WTC11 (cell line): ENCODE measurements around the gene CEBPG. TPM values are rescaled to one million over a fixed set of nuclear protein-coding genes. Genes with fewer than 3 reads are reported as not detected.
A peak's percentile ranks its signal among the peaks of the same experiment; 100 is the strongest.

Source experiments
- ATAC-seq: fragments of 200-7000 bp; cut with Tn5 transposase; 2 replicates; pipeline ENCODE4 v1.10.0; 2021; ENCODE audit warnings: mild to moderate bottlenecking, moderate library complexity
- CTCF ChIA-PET: fragments of 300-600 bp; sonication (Branson Sonifier 250); formaldehyde crosslinking; loops from one replicate; lab custom pipeline; 2021; ENCODE audit warnings: antibody characterized with exemption; lab: Charles Lee
- POLR2A ChIA-PET: fragments of 350-600 bp; sonication (Branson Sonifier 250); formaldehyde crosslinking; loops from one replicate; lab custom pipeline; 2021; ENCODE audit warnings: antibody characterized with exemption; lab: Charles Lee
- DNase-seq: peaks from one replicate; pipeline ENCODE4 v3.0.0; 2021; ENCODE audit warnings: low spot score
- H3K27ac Mint-ChIP-seq: 2 replicates; pipeline ENCODE4 v1.8.0; 2021; ENCODE audit warnings: mixed read lengths
- H3K27me3 Mint-ChIP-seq: 2 replicates; pipeline ENCODE4 v1.8.0; 2021; ENCODE audit warnings: low read depth, mild to moderate bottlenecking, moderate library complexity, mixed read lengths
- H3K36me3 Mint-ChIP-seq: 2 replicates; pipeline ENCODE4 v1.8.0; 2021; ENCODE audit warnings: mixed read lengths
- H3K4me1 Mint-ChIP-seq: 2 replicates; pipeline ENCODE4 v1.8.0; 2022; ENCODE audit warnings: mixed read lengths
- H3K4me3 Mint-ChIP-seq: 2 replicates; pipeline ENCODE4 v1.8.0; 2021; ENCODE audit warnings: mild to moderate bottlenecking, moderate library complexity, mixed read lengths
- H3K9me3 Mint-ChIP-seq: 2 replicates; pipeline ENCODE4 v1.8.0; 2021; ENCODE audit warnings: mixed read lengths
- CREB1 ChIP-seq: sonication (generic); formaldehyde crosslinking; IDR thresholded peaks from 2 replicates; pipeline ENCODE4 v1.8.0; 2023; ENCODE audit warnings: mild to moderate bottlenecking, missing genetic modification reagents
- ETV6 ChIP-seq: sonication (generic); formaldehyde crosslinking; IDR thresholded peaks from 2 replicates; pipeline ENCODE4 v1.8.1; 2022; ENCODE audit warnings: mild to moderate bottlenecking, missing genetic modification reagents
- GABPB1 ChIP-seq: sonication (generic); formaldehyde crosslinking; IDR thresholded peaks from 2 replicates; pipeline ENCODE4 v1.8.1; 2023; ENCODE audit warnings: mild to moderate bottlenecking, missing genetic modification reagents
- GTF2I ChIP-seq: fragments of 250-450 bp; sonication (Bioruptor Pico); conservative IDR thresholded peaks from 2 replicates; pipeline ENCODE4 v1.4.0; 2021; ENCODE audit warnings: mild to moderate bottlenecking
- ZNF317 ChIP-seq: sonication (generic); formaldehyde crosslinking; IDR thresholded peaks from 2 replicates; pipeline ENCODE4 v1.8.1; 2023; ENCODE audit warnings: low read depth, mild to moderate bottlenecking, moderate library complexity, missing genetic modification reagents, borderline replicate concordance
- ZNF396 ChIP-seq: fragments of 250-450 bp; sonication (Bioruptor Pico); IDR thresholded peaks from 2 replicates; pipeline ENCODE4 v1.8.0; 2021; ENCODE audit warnings: mild to moderate bottlenecking, moderate library complexity, borderline replicate concordance
- total RNA-seq: library from RNA; stranded (reverse); gene quantifications from 3 replicates; pipeline ENCODE4 v1.2.3, GENCODE V29; 2021
- TF ChIP-seq, protein P1 (sequence below): fragments of 250-450 bp; sonication (Bioruptor Pico); IDR thresholded peaks from 2 replicates; pipeline ENCODE4 v1.8.0; 2021; ENCODE audit warnings: mild to moderate bottlenecking
- TF ChIP-seq, protein P2 (sequence below): sonication (generic); formaldehyde crosslinking; IDR thresholded peaks from 2 replicates; pipeline ENCODE4 v1.8.1; 2022; ENCODE audit warnings: low read depth, missing genetic modification reagents, borderline replicate concordance
- TF ChIP-seq, protein P3 (sequence below): fragments of 250-450 bp; sonication (Bioruptor Pico); IDR thresholded peaks from 2 replicates; pipeline ENCODE4 v1.9.0; 2021; ENCODE audit warnings: mild to moderate bottlenecking, borderline replicate concordance
- TF ChIP-seq, protein P4 (sequence below): sonication (generic); formaldehyde crosslinking; IDR thresholded peaks from 2 replicates; pipeline ENCODE4 v1.8.1; 2023; ENCODE audit warnings: mild to moderate bottlenecking, missing genetic modification reagents, moderate library complexity
- TF ChIP-seq, protein P5 (sequence below): sonication (generic); formaldehyde crosslinking; IDR thresholded peaks from 2 replicates; pipeline ENCODE4 v1.8.0; 2022; ENCODE audit warnings: missing genetic modification reagents

Gene CEBPG
- total RNA-seq, 1 experiment from 2014 or later = 33.1 TPM

DNA sequence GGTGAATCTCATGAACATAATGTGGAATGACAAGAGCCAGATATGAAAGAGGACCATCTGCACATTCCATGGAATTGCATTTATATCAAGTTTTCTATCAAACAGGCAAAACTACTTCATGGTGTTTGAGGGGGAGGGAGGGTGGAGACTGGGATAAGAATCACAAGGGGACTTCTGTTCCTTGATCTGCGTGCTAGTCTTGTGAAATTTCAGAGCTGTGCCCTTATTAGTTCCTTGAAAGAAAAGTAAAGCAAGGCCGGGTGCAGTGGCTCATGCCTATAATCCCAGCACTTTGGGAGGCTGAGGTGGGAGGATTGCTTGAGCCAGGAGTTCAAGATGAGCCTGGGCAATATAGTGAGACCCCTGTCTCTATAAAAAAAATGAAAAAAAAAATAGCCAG is 30.2 kb upstream of the CEBPG start (continued):
- TF ChIP-seq ZNF396 (CRISPR knock-in tag) (no peak), ETV6 (CRISPR knock-in tag) (no peak), GABPB1 (no peak), ZNF317 (CRISPR knock-in tag) (no peak), GTF2I (CRISPR knock-in tag) (no peak)
- TF ChIP-seq, protein P1, sequence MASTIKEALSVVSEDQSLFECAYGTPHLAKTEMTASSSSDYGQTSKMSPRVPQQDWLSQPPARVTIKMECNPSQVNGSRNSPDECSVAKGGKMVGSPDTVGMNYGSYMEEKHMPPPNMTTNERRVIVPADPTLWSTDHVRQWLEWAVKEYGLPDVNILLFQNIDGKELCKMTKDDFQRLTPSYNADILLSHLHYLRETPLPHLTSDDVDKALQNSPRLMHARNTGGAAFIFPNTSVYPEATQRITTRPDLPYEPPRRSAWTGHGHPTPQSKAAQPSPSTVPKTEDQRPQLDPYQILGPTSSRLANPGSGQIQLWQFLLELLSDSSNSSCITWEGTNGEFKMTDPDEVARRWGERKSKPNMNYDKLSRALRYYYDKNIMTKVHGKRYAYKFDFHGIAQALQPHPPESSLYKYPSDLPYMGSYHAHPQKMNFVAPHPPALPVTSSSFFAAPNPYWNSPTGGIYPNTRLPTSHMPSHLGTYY (CRISPR knock-in tag) = no peak
- TF ChIP-seq, protein P2, sequence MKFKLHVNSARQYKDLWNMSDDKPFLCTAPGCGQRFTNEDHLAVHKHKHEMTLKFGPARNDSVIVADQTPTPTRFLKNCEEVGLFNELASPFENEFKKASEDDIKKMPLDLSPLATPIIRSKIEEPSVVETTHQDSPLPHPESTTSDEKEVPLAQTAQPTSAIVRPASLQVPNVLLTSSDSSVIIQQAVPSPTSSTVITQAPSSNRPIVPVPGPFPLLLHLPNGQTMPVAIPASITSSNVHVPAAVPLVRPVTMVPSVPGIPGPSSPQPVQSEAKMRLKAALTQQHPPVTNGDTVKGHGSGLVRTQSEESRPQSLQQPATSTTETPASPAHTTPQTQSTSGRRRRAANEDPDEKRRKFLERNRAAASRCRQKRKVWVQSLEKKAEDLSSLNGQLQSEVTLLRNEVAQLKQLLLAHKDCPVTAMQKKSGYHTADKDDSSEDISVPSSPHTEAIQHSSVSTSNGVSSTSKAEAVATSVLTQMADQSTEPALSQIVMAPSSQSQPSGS (CRISPR knock-in tag) = no peak
- TF ChIP-seq, protein P3, sequence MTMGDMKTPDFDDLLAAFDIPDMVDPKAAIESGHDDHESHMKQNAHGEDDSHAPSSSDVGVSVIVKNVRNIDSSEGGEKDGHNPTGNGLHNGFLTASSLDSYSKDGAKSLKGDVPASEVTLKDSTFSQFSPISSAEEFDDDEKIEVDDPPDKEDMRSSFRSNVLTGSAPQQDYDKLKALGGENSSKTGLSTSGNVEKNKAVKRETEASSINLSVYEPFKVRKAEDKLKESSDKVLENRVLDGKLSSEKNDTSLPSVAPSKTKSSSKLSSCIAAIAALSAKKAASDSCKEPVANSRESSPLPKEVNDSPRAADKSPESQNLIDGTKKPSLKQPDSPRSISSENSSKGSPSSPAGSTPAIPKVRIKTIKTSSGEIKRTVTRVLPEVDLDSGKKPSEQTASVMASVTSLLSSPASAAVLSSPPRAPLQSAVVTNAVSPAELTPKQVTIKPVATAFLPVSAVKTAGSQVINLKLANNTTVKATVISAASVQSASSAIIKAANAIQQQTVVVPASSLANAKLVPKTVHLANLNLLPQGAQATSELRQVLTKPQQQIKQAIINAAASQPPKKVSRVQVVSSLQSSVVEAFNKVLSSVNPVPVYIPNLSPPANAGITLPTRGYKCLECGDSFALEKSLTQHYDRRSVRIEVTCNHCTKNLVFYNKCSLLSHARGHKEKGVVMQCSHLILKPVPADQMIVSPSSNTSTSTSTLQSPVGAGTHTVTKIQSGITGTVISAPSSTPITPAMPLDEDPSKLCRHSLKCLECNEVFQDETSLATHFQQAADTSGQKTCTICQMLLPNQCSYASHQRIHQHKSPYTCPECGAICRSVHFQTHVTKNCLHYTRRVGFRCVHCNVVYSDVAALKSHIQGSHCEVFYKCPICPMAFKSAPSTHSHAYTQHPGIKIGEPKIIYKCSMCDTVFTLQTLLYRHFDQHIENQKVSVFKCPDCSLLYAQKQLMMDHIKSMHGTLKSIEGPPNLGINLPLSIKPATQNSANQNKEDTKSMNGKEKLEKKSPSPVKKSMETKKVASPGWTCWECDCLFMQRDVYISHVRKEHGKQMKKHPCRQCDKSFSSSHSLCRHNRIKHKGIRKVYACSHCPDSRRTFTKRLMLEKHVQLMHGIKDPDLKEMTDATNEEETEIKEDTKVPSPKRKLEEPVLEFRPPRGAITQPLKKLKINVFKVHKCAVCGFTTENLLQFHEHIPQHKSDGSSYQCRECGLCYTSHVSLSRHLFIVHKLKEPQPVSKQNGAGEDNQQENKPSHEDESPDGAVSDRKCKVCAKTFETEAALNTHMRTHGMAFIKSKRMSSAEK (CRISPR knock-in tag) = no peak

DNA sequence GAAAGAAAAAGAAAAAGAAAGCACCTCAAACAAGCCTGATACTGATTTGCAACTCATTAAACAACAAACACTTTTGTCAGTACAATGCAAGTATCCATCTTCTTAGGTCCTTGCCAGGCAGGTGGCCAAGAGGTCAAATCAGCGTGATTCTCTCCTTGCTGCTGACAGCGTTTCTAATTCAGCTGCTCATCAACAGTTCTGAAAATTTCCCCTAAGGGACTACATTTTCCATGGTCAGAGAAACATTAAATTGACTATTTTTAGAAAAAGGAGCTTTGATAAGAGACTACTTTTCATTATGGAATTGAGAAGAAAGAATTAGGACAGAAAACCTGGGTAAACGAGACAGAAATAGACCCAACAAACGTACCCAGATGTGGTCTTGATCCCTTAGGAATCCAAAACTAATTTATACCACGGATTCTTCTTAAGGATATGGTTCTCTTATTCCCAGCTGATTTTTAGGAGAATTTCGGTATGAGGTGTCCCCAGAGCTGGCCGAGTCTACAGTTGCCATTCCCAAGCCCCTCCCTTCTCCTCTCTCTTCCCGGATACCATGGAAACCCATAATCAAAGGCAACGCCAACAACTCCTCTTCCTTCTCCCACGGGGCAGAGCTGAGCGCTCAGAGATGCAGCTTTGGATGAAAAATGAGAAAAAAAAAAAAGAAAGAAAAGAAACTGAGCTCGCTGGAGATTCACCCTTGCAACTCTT is 29.5 kb upstream of the CEBPG start:
- TF ChIP-seq CREB1 (CRISPR knock-in tag) (no peak), ZNF396 (CRISPR knock-in tag) (no peak)
- TF ChIP-seq, protein P4, sequence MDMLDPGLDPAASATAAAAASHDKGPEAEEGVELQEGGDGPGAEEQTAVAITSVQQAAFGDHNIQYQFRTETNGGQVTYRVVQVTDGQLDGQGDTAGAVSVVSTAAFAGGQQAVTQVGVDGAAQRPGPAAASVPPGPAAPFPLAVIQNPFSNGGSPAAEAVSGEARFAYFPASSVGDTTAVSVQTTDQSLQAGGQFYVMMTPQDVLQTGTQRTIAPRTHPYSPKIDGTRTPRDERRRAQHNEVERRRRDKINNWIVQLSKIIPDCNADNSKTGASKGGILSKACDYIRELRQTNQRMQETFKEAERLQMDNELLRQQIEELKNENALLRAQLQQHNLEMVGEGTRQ = no peak
- TF ChIP-seq, protein P5, sequence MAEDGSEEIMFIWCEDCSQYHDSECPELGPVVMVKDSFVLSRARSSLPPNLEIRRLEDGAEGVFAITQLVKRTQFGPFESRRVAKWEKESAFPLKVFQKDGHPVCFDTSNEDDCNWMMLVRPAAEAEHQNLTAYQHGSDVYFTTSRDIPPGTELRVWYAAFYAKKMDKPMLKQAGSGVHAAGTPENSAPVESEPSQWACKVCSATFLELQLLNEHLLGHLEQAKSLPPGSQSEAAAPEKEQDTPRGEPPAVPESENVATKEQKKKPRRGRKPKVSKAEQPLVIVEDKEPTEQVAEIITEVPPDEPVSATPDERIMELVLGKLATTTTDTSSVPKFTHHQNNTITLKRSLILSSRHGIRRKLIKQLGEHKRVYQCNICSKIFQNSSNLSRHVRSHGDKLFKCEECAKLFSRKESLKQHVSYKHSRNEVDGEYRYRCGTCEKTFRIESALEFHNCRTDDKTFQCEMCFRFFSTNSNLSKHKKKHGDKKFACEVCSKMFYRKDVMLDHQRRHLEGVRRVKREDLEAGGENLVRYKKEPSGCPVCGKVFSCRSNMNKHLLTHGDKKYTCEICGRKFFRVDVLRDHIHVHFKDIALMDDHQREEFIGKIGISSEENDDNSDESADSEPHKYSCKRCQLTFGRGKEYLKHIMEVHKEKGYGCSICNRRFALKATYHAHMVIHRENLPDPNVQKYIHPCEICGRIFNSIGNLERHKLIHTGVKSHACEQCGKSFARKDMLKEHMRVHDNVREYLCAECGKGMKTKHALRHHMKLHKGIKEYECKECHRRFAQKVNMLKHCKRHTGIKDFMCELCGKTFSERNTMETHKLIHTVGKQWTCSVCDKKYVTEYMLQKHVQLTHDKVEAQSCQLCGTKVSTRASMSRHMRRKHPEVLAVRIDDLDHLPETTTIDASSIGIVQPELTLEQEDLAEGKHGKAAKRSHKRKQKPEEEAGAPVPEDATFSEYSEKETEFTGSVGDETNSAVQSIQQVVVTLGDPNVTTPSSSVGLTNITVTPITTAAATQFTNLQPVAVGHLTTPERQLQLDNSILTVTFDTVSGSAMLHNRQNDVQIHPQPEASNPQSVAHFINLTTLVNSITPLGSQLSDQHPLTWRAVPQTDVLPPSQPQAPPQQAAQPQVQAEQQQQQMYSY (CRISPR knock-in tag) = no peak
- ATAC-seq (peak; percentile 62; the same call in 1 of the 2 replicates), DNase-seq (no peak)
- Mint-ChIP-seq H3K36me3 (no peaks in the 10 kb centered on the region), H3K27me3 (peaks cover 4% of the 10 kb centered on the region), H3K4me1 (0 out of 2 replicates have a peak, but pooled peaks cover 3% of the 10 kb centered on the region), H3K4me3 (no peak overlapping the region), H3K9me3 (no peaks in the 10 kb centered on the region), H3K27ac (no peak overlapping the region)
- POLR2A ChIA-PET = no interaction called here
- CTCF ChIA-PET = interaction anchor here (0.7 to 0.9 kb wide), 5 partner anchors 29 to 210 kb away, joined by 3 to 4 read pairs (median 3); partner anchors contain the start of gene CEBPG
